ENCODE results near the gene KLHL8.
"Not testable (repeated sequence)": the region's sequence is repeated elsewhere in the genome, so short reads cannot be mapped to it uniquely, and the experiment has no call there.

KLHL8 gene

DNA sequence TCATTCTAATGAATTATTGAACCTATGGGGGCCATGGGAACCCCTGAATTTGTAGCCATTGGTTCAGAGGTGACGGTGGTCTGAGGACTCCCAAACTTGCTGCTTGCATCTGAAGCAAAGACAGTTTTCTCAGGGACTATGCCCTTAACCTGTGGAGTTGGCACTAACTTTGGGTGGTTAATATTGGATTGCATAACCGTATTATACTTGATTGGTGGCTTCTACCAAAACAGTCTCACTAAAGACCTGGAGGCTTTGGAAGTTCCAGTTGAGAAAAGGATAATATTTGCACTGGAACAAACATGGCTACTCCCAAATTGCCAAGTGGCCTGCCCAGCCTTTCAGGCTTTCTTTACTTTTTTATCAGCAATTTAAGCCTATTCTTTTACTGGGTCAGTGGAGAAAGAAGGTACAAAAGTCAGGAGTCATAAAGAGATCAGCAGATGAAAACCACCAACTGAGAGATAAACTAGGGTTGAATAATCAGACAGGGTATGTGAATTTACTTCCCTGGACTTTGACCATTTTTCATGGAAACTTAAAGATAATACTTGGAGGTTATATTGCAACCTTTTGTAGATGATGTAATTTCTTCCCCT is 7.9 kb upstream of the KLHL8 start:
- no peak for DNase-seq (ENCODE audit: low read depth, low spot score)

GRCh38 chr4:87227751-87228151 is 7.3 kb upstream of the KLHL8 start:
- no peak for DNase-seq (ENCODE audit: low read depth, low spot score)

DNA sequence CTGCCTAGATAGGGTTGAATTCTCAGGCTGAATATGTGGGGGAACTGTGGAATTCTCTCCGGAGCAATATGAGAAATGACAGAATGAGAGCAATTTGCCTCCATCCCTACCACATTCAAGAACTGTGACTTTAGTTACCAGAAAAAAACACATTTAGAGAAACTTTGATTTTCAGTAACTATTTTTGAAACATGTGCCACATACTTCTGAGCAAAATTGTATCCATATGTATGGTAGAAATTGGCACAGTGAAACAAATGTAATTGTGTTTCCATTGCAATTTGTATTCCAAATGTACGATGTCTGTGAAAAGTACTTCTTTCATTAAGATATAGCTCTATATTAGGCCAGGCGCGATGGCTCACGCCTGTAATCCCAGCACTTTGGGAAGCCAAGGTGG is 5.5 kb upstream of the KLHL8 start:
- DNase-seq (ENCODE audit: low read depth, low spot score) = no peak

- DNase-seq (ENCODE audit: low read depth, low spot score) = no peak
Measured at GRCh38 chr4:87224141-87224923, 3.9 kb upstream of the KLHL8 start.

- no peak for DNase-seq (ENCODE audit: low read depth, low spot score)
Measured at GRCh38 chr4:87219632-87220093, 755 bp downstream of the KLHL8 start.

- not testable (repeated sequence) for DNase-seq (ENCODE audit: low read depth, low spot score)
Measured at GRCh38 chr4:87217235-87217763, 3.1 kb downstream of the KLHL8 start.

GRCh38 chr4:87216469-87216868 is 3.9 kb downstream of the KLHL8 start:
- no peak for DNase-seq (ENCODE audit: low read depth, low spot score)

DNA sequence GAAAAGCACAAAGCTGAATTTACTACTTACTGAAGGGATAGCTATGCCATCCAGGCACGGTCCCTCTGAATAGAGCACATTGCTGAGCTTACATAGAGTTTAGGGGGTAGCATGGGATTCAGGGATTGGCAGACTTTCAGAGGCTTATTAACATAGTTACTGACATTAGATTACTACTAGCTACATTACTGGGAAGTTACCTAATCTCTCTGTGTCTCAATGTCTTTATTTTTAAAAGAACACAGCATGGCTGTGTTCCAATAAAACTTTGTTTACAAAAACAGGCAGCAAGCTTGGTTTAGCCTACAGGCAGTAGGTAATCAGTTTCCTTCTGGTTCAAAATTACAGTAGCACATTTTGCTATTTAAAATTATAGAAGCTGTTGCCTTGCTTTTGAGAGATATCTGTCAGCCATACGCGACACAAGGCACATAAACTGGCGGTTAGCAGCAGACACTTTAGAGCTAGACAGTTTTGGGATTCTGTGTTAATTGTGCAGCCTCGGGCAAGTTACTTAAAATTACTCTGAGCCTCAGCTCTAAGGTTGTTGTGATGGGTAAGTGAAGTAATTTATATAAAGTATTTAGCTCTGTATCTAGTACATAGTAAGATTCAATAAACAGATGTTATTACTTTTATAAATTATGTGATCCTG is 6.9 kb downstream of the KLHL8 start:
- DNase-seq (ENCODE audit: low read depth, low spot score) = no peak

GRCh38 chr4:87211249-87211952 is 9.0 kb downstream of the KLHL8 start:
- no peak for DNase-seq (ENCODE audit: low read depth, low spot score)

DNA sequence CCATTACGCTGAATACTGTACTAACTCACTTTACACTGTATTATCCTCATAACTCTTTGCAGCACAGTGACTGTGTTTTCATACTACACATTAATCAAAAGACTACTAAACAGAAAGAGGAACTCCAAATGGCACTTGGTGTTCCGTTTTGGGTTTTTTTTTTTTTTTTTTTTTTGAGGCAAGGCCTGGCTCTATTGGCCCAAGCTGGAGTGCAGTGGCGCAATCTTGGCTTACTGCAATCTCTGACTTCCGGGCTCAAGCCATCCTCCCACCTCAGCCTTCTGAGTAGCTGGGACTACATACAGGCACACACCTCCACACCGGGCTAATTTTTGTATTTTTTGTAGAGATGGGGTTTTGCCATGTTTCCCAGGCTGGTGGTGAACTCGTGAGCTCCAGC is 10.7 kb downstream of the KLHL8 start:
- no peak for DNase-seq (ENCODE audit: low read depth, low spot score)

DNA sequence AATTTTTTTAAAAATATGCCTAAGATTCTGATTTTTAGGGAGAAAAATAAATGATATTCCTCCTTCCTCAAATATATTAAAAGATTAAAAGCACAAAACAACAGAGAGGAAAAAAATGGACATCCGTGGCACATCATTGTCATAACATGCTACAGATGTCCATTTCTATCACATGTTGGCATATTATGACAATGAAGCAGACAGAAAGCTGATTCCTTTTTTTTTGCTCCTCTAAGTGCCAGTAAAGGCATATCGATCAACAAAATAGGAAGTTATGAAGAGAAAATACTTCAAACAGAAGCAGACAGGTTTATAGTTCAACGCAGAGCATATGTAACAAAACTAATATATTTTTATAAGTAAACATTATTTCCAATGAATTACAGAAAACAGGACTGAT is 11.2 kb downstream of the KLHL8 start:
- no peak for DNase-seq (ENCODE audit: low read depth, low spot score)

- no peak for DNase-seq (ENCODE audit: low read depth, low spot score)
Measured at GRCh38 chr4:87204559-87204958, 15.9 kb downstream of the KLHL8 start.

DNA sequence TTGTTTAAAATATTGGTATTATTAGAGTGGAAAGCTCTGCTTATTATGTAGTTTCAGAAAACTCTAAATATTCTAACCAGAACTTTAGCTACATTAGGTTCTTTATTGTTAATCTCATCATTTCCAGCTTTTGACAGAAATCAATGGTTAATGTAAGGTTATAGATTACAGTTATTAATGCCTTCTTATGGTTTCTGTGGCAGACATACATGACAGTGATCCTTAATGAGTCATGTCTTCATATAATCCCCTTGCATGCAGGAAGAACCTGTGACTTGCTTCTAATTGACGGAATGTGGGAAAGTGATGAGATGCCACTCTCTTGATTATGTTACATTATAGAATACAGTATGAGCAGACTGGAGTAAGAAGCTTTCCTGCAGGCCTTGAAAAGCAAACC is 23.5 kb downstream of the KLHL8 start:
- DNase-seq (ENCODE audit: low read depth, low spot score) = no peak

- no peak for DNase-seq (ENCODE audit: low read depth, low spot score)
Measured at GRCh38 chr4:87196146-87196545, 24.3 kb downstream of the KLHL8 start.

DNA sequence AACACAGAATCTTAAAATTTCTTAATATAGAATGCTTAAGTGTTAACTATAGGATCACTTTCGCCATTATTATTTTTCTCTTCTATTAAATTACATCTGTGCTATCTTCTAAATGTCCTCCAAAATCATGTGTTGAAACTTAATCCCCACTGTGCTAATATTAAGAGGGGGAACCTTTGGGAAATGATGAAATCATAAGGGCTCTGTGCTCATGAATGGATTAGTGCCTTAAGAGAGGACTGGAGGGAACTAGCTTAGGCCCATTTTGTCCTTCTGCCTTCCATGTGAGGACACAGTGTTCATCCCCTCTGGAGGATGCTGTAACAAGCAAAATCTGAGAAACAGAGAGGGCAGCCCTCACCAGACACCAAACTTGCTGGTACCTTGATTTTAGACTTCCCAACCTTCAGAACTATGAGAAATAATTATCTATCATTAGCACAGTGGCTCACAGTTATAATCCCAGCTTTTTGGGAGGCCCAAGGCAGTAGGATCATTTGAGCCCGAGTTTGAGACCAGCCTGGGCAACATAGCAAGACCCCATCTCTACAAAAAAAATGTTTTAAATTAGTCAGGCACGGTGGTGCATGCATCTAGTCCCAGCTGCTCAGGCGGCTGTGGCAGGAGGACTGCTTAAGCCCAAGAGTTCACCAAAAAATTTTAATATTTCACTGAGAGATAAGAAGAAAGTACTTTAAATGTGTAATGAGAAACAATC is 26.3 kb downstream of the KLHL8 start:
- DNase-seq (ENCODE audit: low read depth, low spot score) = no peak

DNA sequence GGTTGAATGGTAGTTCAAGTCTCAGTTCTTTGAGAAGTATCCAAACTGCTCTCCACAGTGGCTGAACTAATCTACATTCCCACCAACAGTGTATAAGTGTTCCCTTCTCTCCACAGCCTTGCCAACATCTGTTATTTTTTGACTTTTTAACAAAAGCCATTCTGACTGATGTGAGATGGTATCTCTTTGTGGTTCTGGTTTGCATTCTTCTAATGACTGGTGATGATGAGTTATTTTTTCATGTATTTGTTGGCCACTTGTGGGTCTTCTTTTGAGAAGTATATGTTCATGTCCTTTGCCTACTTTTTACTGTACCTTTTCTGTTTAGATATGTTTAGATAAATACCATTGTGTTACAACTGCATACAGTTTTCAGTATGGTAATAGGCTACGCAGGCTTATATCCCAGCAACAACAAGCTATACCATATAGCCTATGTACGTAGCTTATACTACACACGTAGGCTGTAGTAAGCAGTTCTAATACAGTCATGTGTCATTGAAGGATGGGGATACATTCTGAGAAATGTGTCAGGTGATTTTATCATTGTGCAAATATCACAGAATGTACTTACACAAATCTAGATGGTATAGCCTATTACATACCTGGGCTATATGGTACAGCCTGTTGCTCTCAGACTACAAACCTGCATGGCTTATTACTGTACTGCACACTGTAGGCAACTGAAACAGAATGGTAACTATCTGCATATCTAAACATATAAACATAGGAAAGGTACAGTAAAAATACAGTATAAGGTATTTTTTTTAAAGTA is 28.1 kb downstream of the KLHL8 start:
- no peak for DNase-seq (ENCODE audit: low read depth, low spot score)

DNA sequence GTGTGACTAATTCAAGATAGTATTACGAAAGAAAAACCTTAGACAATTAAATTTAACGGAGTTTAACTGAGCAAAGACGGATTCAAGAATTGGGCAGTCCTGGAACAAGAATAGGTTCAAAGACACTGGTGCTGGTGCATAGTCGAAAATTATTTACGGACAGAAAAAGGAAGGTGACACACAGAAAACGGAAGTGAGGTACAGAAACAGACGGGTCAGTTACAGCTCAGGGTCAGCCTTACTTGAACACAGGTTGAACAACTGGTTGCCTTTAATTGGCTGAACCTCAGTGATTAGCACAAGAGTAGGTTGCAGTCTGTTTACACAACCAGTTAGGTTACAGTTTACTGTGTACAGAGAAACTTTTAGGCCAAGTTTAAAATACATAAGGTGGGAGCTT is 31.5 kb downstream of the KLHL8 start:
- no peak for DNase-seq (ENCODE audit: low read depth, low spot score)

- DNase-seq (ENCODE audit: low read depth, low spot score) = peak; percentile 16
Measured at GRCh38 chr4:87188048-87188447, 32.4 kb downstream of the KLHL8 start.

DNA sequence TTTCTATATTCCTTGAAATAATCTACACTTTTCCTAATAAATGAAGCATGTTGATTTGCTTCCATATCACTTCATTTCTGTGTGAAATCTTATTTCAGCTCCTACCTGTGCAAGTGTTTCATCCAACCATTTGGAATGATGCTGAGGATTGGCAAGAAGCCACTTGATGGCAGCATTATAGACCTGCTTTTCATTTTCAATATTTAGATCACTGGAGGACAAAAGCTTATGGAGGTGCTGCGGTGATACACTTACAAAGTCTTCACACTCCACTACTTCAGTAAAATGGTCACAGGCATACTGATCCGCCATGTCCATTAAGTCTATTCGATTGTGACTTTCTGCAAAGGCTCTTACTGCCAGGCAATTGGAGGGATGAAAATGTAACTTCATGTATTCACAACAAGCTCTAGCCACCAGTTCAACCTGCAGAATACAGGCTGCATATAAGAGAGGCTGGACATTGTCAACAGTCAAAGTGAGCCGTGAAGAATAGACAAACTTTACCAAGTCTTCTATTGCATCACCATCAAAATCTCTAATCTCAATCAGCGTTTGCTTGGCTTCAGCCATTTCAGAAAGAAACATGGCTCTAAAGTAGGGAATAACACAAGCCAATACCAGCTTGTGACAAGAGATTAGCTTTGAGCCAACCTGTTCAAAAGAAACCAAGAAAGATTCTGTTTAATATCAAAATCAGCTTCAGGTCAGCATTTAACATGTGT is 35.1 kb downstream of the KLHL8 start:
- DNase-seq (ENCODE audit: low read depth, low spot score) = no peak

DNA sequence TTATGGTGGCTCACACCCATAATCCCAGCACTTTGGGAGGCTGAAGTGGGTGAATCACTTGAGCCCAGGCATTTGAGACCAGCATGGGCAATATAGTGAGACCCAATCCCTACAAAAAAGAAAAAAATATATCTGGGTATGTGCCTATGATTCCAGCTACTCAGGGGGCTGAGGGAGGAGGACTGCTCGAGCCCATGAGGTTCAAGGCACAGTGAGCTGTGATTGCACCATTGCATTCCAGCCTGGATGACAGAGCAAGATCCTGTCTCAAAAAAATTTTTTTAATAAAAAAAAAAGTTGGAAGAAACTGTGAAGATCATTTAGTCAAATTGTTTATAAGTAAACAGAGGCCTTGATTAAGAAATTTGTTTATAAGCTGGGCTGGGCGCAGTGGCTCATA is 39.7 kb downstream of the KLHL8 start:
- no peak for DNase-seq (ENCODE audit: low read depth, low spot score)
